Ishikawa (cell line): Measurements from ENCODE around the gene TICAM1.
A peak's percentile ranks its signal among the peaks of the same experiment; 100 is the strongest.

Experiments
- CEBPB ChIP-seq: IDR thresholded peaks from 2 replicates; pipeline ENCODE4 v1.6.1; 2012
- CREB1 ChIP-seq: IDR thresholded peaks from 2 replicates; pipeline ENCODE4 v1.6.1; 2012; ENCODE audit warnings: low read depth
- EGR1 ChIP-seq: IDR thresholded peaks from 2 replicates; pipeline ENCODE4 v1.6.1; 2012
- EP300 ChIP-seq: IDR thresholded peaks from 2 replicates; pipeline ENCODE4 v1.6.1; 2012; ENCODE audit warnings: borderline replicate concordance
- FOXM1 ChIP-seq: IDR thresholded peaks from 2 replicates; pipeline ENCODE4 v1.6.1; 2012; ENCODE audit warnings: low read depth, borderline replicate concordance
- NFIC ChIP-seq: IDR thresholded peaks from 2 replicates; pipeline ENCODE4 v1.6.1; 2012
- RAD21 ChIP-seq: IDR thresholded peaks from 2 replicates; pipeline ENCODE4 v1.6.1; 2012; ENCODE audit warnings: low read depth
- TAF1 ChIP-seq: IDR thresholded peaks from 2 replicates; pipeline ENCODE4 v1.6.1; 2012; ENCODE audit warnings: low read depth, mild to moderate bottlenecking
- TCF12 ChIP-seq: IDR thresholded peaks from 2 replicates; pipeline ENCODE4 v1.6.1; 2012; ENCODE audit warnings: low read depth
- TEAD4 ChIP-seq: IDR thresholded peaks from 2 replicates; pipeline ENCODE4 v1.6.1; 2012
- YY1 ChIP-seq: IDR thresholded peaks from 2 replicates; pipeline ENCODE4 v1.6.1; 2012; ENCODE audit warnings: low read depth
- ZBTB7A ChIP-seq: IDR thresholded peaks from 2 replicates; pipeline ENCODE4 v1.6.1; 2012; ENCODE audit warnings: low read depth
- TF ChIP-seq, protein P1 (sequence below): IDR thresholded peaks from 2 replicates; pipeline ENCODE4 v1.6.1; 2012
- TF ChIP-seq, protein P2 (sequence below): IDR thresholded peaks from 2 replicates; pipeline ENCODE4 v1.6.1; 2012; ENCODE audit warnings: low read depth, mild to moderate bottlenecking
- TF ChIP-seq, protein P3 (sequence below): IDR thresholded peaks from 2 replicates; pipeline ENCODE4 v1.6.1; 2012

The TICAM1 gene

DNA sequence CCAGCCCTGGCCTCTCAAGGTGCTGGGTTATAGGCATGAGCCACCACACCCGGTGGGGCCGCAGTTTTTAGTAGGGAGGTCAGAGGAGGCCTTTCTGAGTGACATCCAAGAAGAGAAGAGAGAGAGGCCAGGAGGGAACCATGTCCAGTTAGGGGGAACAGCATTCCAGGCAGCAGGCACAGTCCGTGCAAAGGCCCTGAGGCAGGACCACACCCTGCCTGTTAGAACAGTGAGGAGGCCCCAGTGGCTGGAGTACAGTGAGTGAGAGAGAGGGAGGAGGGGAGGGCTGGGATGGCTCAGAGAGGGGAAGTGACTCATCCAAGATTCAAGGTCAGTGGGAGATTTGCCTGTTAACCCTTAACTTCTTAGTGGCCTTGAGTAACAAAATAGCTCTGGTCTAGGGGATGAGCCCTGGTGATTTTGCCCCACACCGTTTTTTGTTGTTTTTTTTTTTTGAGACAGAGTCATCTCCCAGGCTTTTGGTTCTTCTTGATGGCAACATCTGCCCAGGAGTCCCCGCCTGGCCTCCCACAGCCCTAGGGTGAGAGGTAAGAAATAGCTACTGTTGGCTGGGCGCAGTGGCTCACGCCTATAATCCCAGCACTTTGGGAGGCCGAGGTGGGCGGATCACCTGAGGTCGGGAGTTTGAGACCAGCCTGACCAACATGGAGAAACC, 38.7 kb upstream of the TICAM1 start:
- TF ChIP-seq, protein P1, sequence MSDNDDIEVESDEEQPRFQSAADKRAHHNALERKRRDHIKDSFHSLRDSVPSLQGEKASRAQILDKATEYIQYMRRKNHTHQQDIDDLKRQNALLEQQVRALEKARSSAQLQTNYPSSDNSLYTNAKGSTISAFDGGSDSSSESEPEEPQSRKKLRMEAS: 0 out of 2 replicates have a peak, but pooled peaks have one; percentile 35
- TF ChIP-seq TEAD4 (peak; percentile 52), EP300 (peak; percentile 25; the same call in 1 of the 2 replicates), CREB1 (no peak), NFIC (0 out of 2 replicates have a peak, but pooled peaks have one; percentile 8), YY1 (no peak), RAD21 (0 out of 2 replicates have a peak, but pooled peaks have one; percentile 1), TCF12 (0 out of 2 replicates have a peak, but pooled peaks have one; percentile 44), ZBTB7A (no peak)

DNA sequence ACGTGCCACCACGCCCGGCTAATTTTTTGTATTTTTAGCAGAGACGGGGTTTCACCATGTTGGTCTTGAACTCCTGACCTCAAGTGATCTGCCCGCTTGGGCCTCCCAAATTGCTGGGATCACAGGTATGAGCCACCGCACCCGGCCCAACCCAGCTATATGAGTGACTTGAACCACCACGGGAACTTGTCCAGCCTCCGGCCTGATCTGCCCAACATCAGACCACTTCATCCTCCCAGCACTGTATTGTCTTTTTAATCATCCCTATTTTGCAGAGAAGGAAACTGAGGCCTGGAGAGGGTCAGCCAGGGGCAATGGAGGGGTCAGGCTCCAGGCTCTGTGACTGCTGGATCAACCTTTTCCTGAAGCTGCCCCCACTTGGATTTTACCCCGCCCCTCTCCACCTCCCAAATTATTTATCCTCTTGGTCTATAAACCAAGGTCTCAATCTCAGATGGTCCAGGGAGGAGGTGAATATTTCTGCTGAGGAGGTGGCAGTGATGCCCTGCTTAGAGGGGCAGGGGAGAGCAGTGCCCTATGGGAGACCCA, 36.8 kb upstream of the TICAM1 start:
- TF ChIP-seq CEBPB: no peak

DNA sequence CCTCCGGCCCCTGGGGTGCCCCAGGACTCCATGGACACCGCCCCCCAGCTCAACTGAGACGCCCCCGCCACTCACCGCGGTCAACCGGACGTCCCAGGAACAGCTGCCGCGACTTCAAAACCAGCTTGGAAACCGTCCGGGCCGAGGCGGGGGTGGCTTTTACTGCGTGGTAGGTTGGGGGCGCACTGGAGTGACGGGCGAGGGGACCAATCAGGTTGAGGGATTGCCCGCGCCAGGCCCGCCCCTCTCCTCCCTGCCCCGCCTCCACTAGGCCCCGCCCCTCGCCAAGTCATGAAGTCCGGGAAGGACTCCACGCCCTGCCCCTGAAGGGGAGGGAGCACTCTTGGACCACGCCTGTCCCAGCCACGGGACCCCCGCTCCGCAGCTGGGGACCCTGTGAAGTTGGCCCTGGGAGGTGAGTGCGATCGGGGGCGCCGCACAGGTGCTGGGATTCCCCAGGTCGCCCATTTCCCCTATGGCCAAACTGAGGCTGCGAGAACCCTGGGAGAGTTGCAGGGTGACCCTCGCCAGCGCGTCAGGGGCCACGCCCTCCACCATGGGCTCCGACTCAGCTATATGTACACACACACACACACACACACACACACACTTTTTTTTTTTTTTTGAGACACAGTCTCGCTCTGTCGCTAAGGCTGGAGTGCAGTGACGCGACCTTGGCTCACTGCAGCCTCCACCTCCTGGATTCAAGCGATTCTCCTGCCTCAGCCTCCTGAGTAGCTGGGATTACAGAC, 36.2 kb upstream of the TICAM1 start, which contains the start of gene PLIN3:
TSS of gene PLIN3 (minus strand) at position 134 of the 752 bp plus-strand sequence. CDS start 6,273 bp downstream, outside the sequence.
- TF ChIP-seq, protein P2, sequence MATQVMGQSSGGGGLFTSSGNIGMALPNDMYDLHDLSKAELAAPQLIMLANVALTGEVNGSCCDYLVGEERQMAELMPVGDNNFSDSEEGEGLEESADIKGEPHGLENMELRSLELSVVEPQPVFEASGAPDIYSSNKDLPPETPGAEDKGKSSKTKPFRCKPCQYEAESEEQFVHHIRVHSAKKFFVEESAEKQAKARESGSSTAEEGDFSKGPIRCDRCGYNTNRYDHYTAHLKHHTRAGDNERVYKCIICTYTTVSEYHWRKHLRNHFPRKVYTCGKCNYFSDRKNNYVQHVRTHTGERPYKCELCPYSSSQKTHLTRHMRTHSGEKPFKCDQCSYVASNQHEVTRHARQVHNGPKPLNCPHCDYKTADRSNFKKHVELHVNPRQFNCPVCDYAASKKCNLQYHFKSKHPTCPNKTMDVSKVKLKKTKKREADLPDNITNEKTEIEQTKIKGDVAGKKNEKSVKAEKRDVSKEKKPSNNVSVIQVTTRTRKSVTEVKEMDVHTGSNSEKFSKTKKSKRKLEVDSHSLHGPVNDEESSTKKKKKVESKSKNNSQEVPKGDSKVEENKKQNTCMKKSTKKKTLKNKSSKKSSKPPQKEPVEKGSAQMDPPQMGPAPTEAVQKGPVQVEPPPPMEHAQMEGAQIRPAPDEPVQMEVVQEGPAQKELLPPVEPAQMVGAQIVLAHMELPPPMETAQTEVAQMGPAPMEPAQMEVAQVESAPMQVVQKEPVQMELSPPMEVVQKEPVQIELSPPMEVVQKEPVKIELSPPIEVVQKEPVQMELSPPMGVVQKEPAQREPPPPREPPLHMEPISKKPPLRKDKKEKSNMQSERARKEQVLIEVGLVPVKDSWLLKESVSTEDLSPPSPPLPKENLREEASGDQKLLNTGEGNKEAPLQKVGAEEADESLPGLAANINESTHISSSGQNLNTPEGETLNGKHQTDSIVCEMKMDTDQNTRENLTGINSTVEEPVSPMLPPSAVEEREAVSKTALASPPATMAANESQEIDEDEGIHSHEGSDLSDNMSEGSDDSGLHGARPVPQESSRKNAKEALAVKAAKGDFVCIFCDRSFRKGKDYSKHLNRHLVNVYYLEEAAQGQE: no peak
- TF ChIP-seq NFIC: no peak
- TF ChIP-seq TAF1: 0 out of 2 replicates have a peak, but pooled peaks have one; percentile 25
- TF ChIP-seq RAD21: no peak
- no peak for TF ChIP-seq TCF12
- TF ChIP-seq, protein P1: peak; percentile 52; the same call in 1 of the 2 replicates
- no peak for TF ChIP-seq YY1
- TF ChIP-seq CEBPB: no peak
- TF ChIP-seq ZBTB7A: no peak
- peak; percentile 75 for TF ChIP-seq EGR1
- TF ChIP-seq, protein P3, sequence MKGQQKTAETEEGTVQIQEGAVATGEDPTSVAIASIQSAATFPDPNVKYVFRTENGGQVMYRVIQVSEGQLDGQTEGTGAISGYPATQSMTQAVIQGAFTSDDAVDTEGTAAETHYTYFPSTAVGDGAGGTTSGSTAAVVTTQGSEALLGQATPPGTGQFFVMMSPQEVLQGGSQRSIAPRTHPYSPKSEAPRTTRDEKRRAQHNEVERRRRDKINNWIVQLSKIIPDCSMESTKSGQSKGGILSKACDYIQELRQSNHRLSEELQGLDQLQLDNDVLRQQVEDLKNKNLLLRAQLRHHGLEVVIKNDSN: no peak

DNA sequence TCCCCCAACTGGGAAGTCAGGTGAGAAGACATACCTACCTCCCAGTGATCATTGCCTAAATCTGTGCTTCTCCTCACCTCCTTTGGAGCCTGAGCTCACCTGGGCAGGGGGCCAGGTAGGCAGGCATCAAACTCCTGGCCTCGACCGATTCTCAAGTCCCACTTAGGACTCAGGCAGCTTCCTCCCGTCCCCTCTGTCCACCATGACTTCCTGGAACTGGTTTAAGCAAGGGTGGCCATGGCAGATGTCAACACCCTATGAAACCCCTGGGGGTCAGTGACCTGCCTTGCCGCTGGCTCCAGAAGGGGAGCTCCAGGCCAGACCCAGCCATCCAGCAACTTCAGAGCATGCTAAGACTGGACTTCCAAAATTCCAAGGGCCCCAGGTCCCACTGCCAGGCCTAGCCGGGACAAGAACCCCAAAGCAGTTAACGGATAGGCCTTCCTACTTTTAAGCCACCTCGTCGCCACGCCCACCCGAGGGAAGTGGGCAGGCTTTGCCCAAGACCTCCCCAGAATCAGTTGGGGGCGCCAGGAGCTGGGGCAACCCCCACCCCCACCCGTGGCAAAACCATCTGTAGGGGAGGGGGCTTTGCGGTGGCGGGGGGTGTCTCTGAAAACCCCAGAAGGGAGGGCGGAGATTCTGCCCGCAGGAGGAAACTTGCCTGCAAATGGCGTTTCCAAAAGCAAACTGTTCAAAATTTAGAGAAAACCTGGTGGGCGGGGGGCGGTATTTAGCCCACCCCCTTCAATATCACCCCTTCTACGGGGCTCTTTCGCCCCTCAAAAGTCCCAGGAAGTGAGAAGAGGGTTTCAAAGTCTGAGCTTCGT, 35.3 kb upstream of the TICAM1 start:
- no peak for TF ChIP-seq CEBPB
- no peak for TF ChIP-seq YY1
- TF ChIP-seq, protein P3: no peak
- TF ChIP-seq EP300: no peak
- TF ChIP-seq TCF12: no peak

DNA sequence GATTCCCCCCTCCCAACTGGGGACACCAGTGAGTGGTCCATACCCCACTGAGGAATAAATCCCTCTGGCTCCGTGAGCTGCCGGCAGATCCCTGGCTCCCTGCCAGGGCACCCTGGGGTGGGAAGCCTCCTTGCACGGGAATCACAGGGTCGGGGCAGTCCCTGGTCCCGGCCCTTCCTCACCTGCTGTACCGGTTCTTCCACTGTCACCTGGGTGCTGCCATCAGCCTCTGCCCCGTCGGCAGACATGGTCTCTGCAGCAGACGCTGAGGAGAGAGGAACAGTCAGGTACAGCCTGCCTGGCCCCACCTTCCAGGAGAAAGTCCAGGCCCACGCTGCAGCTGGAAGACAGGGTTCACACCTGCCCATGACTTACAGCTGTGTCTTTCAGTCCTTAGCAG, 29.6 kb upstream of the TICAM1 start:
- TF ChIP-seq, protein P3: no peak
- TF ChIP-seq CEBPB: no peak
- 0 out of 2 replicates have a peak, but pooled peaks have one; percentile 29 for TF ChIP-seq ZBTB7A
- TF ChIP-seq TCF12: peak; percentile 71
- no peak for TF ChIP-seq CREB1
- TF ChIP-seq TEAD4: 0 out of 2 replicates have a peak, but pooled peaks have one; percentile 3
- peak; percentile 95 for TF ChIP-seq NFIC
- TF ChIP-seq, protein P2: no peak
- peak; percentile 54; the same call in 1 of the 2 replicates for TF ChIP-seq YY1
- TF ChIP-seq FOXM1: no peak
- TF ChIP-seq EGR1: no peak
- TF ChIP-seq, protein P1: peak; percentile 58
- 0 out of 2 replicates have a peak, but pooled peaks have one; percentile 39 for TF ChIP-seq EP300
- TF ChIP-seq TAF1: no peak; the same call in 1 of the 2 replicates
- no peak for TF ChIP-seq RAD21
